GM18909 (cell line): ENCODE data around the gene SKIC2.
"Not testable (repeated sequence)": the region's sequence is repeated elsewhere in the genome, so short reads cannot be mapped to it uniquely, and the experiment has no call there.

Experiments
- ATAC-seq: cut with Tn5 transposase; IDR thresholded peaks from one replicate; pipeline ENCODE4 v1.9.1; 2021; ENCODE audit warnings: mild to moderate bottlenecking; ENCODE audit not compliant: unreplicated experiment, poor library complexity

SKIC2 gene

GRCh38 chr6:32002546-32003268, 43.7 kb downstream of the SKIC2 start:
- not testable (repeated sequence) for ATAC-seq

- ATAC-seq, result not testable (repeated sequence)
Measured at GRCh38 chr6:32003301-32003700, 44.3 kb downstream of the SKIC2 start.

GRCh38 chr6:32004393-32004792, 45.4 kb downstream of the SKIC2 start:
- ATAC-seq, result not testable (repeated sequence)

- not testable (repeated sequence) for ATAC-seq
Measured at GRCh38 chr6:32004864-32005537, 46.0 kb downstream of the SKIC2 start.

- not testable (repeated sequence) for ATAC-seq
Measured at GRCh38 chr6:32005538-32005880, 46.5 kb downstream of the SKIC2 start.

- not testable (repeated sequence) for ATAC-seq
Measured at GRCh38 chr6:32005991-32006529, 47.1 kb downstream of the SKIC2 start.

GRCh38 chr6:32007086-32007485, 48.1 kb downstream of the SKIC2 start:
- not testable (repeated sequence) for ATAC-seq

GRCh38 chr6:32008037-32008436, 49.1 kb downstream of the SKIC2 start:
- ATAC-seq, result not testable (repeated sequence)

GRCh38 chr6:32008616-32009015, 49.6 kb downstream of the SKIC2 start:
- ATAC-seq, result not testable (repeated sequence)

- ATAC-seq, result not testable (repeated sequence)
Measured at GRCh38 chr6:32009537-32009936, 50.6 kb downstream of the SKIC2 start.

GRCh38 chr6:32010856-32011530, 52.0 kb downstream of the SKIC2 start:
- not testable (repeated sequence) for ATAC-seq

GRCh38 chr6:32012941-32013617, 54.1 kb downstream of the SKIC2 start:
- not testable (repeated sequence) for ATAC-seq

- ATAC-seq, result not testable (repeated sequence)
Measured at GRCh38 chr6:32013738-32014137, 54.8 kb downstream of the SKIC2 start.

- not testable (repeated sequence) for ATAC-seq
Measured at GRCh38 chr6:32014547-32014946, 55.6 kb downstream of the SKIC2 start, which contains the start of gene C4B. TSS of gene C4B (plus strand) at chr6:32014795. CDS start at chr6:32014846, 51 bp downstream.
